Measurements from ENCODE around the gene IMMP2L.

IMMP2L gene

DNA sequence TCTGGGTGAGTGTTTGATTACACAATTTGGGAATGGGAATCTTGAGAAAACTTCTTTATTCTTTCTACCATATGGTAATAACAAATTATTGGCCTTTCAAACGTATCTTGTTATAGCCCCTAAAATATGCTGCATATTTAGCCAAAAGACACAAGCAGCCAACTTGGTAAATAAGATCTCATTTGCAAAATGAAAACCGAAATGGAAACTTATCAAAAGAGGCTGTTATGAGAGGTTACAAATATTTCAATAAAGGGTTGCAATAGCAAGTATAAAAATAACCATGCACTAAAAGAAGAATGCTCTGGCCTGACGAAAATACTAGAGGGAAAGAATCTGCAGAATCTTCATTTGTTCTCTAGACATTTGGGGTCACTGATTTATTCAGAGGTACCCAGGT, 730.9 kb downstream of the IMMP2L start:
- DNase-seq = no peak

DNA sequence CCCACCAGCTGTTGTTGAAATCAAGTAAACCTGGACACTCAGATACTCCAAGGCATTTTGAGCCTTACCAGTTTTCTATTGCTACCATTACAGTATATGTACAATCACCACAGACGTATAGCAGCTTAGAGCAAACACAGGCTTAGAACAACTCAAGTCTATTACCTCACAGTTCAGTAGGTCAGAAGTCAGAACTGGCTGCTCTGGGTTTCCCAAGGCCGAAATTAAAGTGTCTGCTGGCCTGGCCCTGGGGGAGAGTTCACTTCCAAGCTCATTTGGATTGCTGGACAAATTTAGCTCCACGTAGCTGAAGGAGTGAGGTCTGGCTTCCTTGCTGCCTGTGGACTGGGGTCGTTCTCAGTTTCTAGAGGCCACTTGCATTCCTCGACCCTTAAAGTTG, 731.5 kb downstream of the IMMP2L start:
- no peak for DNase-seq

DNA sequence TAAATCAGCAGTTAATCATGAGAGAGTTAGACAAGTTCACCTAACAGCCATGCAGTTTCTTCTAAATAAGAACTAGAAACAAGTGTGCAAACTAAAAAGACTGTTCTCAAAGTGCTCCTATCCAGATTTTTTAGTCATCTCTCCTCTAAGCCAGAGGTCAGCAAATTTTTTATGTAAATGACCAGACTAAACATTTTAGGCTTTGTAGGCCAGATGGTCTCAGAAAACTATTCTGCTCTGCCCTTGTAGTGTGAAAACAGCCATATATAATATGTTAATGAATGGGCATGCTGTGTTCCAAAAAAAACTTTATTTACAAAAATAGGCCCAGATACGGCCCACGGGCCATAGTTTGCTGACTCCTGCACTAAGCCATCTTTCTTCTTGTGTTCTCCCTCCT, 734.4 kb downstream of the IMMP2L start:
- DNase-seq = no peak

DNA sequence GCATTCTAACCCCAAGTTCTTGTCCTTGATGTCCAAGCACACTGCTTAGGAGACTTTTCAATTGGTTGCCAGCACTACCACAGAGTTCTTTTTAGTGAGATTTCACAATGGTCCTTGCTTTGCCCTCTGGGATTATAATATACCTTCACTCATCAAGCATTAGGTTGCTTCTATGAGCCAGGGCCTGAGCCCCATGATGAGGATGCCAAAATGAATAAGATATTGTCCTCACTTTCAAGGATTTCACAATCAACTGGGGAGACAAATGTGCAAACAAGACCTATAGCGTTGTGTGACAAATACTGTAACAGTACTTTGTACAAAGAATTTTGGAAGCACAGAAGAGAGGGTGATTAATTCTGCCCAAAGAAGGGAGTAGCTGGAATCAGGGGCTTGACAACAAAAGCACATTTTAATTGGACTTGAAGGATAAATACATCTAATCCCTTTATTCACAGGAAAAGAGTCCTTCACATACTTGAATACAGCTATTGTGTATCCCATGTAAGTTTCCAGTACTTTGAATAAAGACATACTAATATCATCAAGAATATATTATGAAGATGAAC, 734.9 kb downstream of the IMMP2L start:
- peak in 1 of 2 experiments; percentile 39 for DNase-seq

DNA sequence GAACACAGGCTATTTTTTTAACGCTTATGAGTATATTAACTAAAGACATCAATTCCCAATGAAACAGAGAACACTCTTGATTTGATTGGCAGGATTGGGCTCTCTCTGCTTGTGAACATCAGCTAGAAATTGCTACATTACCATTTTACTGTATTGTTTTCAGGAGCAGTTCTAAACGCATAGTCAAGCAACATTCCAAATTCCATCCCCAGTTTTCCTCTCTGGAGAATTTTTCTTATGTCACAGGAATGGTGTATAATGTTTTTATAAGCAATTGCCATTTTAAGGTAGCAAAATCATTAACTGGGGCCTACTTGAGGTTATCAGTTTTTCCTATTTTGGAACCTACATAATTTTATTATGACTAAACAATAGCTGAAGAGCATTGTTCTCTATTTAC, 748.3 kb downstream of the IMMP2L start:
- DNase-seq = no peak

DNA sequence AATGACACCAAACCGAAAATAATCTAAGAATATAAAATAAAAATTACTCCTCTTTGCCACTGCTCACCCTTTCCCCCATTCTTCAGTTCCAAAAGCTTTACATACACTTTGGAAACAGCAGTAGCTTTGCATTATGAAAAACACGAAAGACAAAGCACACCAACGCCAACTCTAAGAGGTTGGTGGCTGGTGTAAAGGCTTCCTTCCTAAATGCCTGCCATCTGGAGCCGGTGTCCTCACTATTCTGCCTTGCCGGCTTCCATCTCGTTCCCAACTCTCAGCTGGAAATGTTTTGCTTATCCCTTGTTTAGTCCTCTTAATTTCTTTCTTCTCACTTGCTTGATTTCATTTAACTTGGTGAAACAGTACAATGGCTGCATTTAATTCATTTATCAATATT, 752.5 kb downstream of the IMMP2L start:
- DNase-seq = peak in 1 of 2 experiments; percentile 3

DNA sequence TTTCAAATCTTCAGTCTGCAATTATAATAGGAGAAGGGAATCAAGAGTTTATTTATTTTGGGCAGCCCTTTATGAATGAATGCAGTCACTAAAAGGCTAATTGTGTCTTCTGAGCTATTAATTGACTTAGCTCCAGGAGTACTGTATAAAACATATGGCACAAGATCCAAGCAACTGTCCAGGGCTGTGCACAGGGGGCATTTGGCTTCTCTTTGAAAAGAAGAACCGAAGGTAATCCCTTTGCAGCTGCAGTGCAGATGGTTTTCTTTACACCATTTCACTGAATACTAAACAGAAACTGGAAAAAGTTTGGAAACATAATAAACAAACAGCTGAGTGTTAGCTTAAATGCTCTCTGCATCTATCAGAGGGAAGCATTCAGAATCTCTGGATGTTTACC, 753.9 kb downstream of the IMMP2L start:
- DNase-seq = peak; percentile 83 to 97

DNA sequence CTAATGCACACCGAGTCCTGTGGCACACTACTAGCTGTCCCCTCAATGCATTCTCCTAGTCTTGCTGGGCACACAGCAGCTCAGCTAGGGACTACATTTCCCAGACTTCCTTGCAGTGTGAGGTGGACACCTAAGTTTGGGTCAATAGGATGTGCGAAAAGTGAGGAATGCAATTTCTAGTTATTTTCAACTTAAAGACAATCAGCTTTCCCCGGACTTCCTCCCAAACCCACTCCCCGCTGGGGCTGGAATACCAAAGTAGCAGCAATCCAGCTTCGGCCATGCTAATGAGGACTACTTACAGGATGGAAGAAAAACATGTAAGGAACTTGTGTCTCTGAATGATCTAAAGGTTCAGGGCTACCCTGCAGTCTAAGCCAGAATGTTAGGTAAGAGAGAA, 757.8 kb downstream of the IMMP2L start:
- DNase-seq = no peak

DNA sequence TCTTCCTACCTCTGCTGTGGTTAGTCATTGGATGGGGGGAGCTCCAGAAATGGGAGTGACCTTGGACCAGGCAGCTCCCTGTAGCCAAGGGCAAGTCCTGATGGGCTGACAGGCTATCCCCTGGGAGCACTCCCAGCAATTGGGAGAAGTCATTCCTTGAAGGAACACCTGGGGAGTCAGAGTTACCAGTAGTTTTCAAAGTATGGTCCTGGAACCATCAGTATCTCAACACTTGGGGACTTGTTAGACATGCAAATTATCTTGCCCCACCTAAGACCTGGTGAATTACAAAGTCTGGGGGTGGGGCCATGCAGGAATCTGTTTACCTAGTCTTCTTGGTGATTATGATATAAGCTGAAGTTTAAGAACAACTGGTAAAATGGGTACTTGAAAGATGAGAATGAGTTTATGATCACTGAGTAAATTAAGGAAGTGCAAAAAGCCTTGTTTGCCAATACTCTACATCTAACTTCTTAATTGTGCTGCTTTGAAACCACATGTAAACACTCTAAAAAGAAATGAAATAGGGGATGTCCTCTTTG, 758.6 kb downstream of the IMMP2L start:
- DNase-seq = no peak

DNA sequence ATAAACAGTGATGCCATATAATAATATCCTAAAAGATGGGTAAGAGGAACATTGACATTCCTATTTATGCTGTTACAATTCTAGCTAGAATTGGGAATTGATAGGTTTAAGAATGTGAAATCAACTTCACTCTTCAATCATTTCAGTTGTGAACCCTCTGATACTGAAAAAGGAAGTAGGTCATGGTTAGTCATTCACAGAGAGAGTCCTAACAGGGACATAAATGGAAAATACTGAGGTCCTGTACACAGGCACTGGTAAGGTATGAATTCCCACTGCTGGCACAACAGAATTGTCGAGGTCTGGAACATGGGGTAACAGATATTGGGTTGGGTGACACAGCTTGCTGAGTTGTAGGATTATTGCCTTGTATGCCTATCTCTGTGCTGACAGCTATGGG, 760.8 kb downstream of the IMMP2L start:
- DNase-seq = no peak

DNA sequence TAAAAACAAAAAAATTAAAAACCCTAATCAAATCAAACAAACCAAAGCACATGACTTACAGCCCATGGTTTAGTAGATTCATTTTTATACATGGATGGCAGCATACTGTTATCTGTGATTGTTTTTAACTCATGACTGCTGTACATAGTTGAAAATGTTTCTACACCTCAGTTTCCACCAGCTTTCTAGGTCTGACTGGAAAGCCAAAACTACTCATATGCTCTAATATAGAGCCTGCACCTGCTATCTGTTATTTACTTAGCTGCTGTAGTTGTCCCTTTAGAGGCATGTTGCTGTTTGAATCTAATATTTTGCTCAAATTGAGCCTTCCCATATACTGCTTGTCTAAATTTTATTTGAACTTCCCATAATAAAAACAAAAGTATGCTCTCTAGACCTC, 761.3 kb downstream of the IMMP2L start:
- DNase-seq = no peak

DNA sequence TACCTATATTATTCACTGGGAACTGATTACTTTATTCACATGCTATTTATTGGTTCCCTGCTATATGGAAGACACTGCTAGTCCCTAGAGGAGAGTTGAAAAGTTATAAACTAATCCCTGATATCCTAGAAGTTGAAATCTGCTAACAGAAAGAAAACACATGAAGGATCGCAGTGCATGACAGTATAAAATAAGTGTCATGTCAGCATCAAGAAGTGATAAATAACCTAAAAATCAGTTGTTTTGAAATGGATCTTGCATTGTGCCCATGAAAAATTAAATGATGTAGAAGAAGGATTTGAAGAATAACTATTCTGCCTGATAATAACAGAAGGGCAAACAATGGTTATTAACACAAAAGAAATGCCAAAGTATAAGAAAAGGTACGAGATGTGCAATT, 764.6 kb downstream of the IMMP2L start:
- no peak for DNase-seq

DNA sequence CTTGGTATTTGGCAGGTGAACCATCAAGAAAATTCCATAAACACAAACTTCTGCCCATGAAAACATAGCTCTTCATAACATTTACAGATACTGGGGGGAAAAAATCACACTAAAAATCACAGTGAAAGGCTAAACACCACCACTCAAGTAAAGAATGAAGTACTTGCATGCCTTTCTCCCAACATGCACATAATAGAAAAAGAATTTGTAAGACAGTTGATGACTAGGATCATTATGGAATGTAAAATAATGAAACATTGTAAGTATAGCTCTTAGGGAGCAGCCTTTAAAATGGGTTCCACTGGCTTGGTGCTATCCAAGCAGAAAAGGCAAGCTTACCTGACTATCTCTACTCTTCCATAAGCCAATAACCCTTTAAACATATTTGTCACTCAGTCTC, 771.3 kb downstream of the IMMP2L start:
- no peak for DNase-seq

DNA sequence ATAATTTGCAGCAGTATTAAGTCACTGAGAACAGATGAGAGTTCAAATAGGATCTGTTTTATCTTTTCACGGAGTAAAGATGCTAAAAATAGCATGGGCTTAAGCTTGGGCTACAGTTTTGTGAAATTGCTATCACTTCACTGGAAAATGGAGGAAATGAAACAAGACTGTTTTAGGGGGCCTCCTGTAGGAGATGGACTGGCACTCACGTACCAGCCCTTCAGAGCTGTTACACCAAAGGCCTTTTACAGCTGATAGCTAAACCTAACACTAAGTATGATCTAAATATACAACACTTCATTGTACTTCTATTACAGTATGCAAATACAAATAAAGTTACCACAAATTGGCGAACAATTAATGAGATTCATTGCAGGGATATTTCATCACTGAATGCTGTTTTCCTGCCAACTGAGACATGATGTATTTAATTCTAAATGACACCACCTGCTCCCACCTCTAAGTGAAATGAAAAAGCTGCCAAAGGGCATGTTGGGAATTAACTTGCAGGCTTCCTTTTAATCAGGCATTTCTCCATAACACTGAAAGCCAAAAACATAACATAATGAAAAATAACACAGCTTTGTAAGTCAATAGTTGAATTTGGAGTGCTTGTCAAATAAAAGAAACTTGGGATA, 775.8 kb downstream of the IMMP2L start:
- peak in 1 of 2 experiments; percentile 44 for DNase-seq

DNA sequence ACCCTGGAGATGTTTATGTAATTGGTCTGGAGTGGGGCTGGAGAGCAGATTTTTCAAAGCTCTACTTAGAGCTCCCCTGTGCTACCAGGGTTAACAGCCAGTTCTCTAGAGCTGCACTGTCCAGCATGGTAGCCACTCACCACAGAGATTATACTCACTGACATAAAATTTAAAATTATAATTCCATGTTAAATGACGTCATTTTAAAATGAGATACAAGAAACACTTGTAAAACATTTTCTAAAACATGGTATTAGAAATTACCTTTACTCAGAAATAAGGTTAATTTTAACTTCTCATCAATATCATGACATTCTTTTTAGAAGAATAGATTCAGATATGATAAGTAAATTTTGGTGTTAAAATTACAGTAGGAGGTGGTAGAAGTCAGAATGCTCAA, 777.5 kb downstream of the IMMP2L start:
- no peak for DNase-seq

DNA sequence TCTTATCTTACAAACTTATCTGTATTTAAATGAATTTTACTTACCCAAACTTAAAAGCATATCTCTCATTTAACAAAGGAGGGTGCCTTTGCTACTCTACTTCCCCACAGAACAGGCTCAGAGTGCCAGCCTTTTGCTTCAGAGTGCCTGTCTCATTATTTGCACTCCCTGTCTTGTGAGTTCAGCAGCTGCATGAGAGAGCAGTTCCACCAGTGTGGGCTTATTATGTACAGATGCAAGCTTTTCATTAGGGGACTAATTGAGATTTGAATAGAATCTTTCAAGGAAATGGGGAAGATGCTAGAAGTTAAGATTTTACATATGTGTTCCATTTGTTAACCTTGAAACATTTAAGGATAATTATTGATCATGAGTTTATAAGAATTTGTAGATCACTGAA, 781.6 kb downstream of the IMMP2L start:
- DNase-seq = no peak

DNA sequence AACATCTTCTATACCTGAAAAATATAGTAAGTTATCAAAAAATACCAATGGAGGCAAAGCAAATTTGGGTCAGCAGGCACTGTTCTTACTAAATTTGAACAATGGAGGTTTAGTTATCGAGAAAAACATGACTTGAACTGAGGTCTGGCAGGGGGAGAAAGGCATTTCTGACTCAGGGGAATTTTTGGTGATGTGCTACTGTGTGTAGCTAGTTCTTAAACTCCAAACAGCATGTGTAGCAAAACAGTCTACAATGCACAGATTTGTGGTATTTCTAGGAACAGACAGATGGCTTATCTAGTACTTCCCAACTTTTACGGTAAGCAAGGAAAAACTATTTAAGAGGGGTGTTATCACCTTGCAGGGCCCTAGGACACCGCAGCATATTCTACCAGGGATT, 783.0 kb downstream of the IMMP2L start:
- no peak for DNase-seq

DNA sequence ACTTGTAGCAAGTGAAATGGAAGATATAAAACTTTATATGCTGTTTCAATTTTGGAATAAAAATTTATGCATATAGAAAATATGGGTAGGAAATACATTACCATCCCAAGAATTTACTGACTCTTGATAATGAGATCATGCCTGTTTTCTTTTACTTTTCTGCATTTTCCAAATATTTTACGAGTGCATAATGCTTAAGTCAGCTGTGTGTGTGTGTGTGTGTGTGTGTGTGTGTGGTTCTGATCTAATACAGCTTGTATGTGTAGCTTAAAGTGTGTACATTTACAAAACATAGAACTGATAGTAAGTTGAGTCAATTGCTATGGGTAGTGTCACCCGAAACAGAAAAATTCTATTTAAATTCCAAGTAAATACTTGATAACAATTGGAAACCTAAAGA, 787.2 kb downstream of the IMMP2L start:
- no peak for DNase-seq

DNA sequence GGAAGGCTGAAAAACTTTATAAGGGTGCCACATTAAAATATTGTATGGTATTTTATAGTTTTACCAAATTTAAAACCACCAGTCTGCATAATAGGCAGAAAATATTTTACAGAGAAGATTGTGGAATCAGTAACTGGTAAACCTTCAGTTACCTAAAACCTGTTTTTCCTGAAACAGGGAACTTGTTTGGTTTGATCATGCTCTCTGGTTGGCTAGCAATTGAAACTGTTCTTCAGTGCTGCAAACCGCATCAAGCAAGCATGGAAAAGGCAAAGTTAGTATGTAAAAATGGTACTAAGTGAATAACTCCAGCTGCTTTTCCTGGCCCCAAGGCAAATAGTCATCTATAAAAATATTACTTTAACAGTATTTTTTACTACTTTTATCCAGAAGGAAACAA, 788.2 kb downstream of the IMMP2L start:
- no peak for DNase-seq

DNA sequence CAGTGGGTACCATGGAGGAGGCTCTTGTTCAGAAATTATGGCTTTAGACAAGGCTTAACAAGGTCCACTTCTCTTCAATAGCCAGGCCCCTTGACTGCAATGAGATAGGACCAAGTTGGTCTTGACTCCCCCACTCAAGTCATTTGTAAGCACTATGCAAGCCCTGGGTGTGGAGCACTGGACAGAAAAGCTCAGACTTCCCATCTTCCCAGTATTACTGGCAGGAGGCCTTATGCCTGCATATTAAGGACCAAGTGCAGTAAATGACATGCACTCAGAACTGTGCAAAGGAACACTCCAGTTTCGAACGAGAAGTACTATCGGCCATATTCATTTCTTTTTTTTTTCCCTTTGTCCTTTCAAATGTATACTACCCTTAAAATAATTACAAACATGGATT, 789.7 kb downstream of the IMMP2L start:
- DNase-seq = no peak

DNA sequence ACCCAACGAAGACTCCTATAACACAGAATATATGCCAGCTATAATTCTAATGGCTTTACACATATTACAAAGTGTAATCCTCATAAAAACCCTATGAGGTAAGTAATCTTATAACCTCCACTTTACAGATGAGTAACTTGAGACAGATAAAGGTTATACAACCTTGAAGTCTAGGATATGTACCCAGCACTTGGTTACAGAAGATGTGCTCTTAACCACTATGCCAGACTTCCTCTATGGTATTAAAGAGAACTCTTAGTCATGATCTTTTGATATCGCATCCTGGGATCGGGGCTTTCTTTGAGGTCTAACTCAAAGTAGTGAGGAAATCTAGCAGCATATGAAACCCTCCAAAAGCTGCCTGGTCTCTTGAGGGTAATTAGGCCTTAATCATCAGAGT, 790.6 kb downstream of the IMMP2L start:
- peak; percentile 5 to 27 for DNase-seq

DNA sequence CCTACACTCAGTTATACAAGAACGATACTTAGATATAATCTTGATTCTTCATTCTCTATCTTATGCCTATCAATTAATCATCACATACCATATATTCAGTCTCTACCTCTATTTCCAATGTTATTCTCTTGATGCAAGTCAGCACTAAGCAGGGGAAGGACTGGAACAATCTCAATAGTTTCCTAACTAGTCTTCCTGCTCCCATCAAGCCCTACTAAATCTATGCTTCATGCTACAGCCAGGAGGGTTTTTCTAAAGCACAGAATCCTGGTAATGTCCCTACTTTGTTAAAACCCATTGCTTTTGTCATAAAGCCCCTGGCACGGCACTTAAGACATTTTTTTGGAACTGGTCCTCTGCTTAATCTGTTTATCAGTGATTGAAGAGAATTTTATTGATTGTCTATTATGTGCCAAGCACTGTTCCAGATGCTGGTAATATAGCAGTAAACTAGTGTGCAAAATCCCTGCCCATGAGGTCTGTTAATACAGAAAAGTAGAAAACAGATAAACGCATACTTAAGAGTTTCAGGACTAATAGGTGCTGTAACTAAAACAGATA, 794.7 kb downstream of the IMMP2L start:
- DNase-seq = no peak

DNA sequence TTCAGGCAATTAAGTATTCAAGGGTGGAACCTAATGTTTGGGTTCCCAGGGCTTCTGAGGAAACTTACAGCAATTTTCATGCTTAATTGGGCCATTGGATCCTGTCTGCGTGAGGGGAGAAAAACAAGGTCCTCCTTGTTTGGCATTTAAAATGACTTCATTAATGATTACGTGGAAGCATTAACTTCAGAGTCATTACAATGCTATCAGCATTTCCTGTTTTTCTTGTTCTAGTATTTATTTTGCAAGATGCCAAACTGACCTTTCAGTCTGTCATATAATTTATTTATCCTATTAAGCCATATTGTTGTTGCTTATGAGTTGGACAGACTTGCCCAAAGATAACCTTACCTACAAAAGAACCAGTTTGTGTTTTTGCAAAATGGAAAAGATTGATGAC, 795.4 kb downstream of the IMMP2L start:
- no peak for DNase-seq

DNA sequence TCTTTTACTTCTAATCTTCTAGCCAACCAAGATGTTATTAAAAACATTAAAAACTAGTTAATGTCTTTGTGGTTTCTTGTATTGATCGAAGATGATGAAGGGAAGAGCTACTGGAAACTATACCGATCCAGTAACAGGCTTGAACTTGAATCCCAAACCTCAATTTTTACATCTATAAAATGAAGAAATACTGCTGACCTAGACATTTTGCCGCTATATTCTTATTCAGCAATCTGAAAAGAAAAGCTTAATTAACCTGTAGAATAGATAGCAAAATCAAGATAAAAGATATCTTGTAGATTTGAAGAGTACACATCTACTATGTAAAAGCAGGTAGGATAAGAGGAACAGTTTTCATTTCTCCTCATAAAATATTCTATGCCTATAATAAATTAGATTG, 797.4 kb downstream of the IMMP2L start:
- DNase-seq = no peak
